HG02938 (cell line): ENCODE data around the gene TMEM236.
"Not testable (repeated sequence)": the region's sequence is repeated elsewhere in the genome, so short reads cannot be mapped to it uniquely, and the experiment has no call there.

ENCODE experiments used
- ATAC-seq: cut with Tn5 transposase; IDR thresholded peaks from one replicate; pipeline ENCODE4 v1.9.1; 2021; ENCODE audit warnings: mild to moderate bottlenecking, moderate library complexity; ENCODE audit not compliant: unreplicated experiment

Gene TMEM236, protein sequence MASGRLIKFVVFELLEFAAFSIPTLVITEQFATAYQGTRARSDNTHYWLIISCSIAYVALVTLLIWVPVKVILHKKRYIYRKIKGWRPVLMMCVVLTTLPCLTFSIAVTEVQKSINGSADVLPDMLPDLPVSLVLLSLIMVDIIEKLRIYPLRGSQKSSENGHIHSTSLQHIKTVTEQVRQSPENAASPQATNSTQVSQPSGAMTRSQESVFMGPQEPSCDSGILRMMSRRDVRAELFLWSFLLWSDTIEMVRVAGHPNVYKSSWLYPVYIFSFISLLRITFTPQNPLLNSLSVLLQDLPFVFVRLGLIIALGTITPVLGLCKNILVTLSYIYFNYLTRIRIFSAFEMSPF

DNA sequence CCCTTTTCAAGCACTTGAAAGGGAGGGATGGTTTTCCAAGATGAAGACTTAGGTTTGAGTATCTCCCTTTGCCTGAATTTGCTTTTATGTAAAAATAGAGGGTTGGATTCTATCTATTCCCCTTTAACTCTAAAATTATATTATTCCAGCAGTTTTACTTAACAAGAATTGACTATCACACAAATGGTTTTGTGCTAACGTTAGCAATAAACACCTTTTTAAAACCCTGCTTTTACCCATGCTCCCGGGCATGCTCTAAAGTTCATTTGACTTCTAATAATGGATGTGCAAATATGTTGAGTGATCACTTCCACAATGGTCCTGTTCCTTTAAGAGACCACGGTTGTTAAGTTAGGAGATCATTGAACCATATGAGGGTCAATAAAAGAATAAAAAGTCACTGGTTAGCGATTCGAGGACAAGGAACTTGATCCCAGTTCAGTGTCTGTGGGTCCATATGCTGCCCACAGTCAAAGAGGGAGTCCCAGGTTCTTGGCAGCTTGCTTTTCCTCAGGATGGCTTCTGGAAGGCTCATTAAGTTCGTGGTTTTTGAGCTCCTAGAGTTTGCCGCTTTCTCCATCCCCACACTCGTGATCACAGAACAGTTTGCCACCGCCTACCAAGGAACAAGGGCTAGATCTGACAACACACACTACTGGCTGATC lies at the start of gene TMEM236:
Gene TMEM236, plus strand, starts transcription at position 421 of the 665 bp plus-strand sequence. Its CDS starts 95 bp downstream, at position 516.
- no peak for ATAC-seq

DNA sequence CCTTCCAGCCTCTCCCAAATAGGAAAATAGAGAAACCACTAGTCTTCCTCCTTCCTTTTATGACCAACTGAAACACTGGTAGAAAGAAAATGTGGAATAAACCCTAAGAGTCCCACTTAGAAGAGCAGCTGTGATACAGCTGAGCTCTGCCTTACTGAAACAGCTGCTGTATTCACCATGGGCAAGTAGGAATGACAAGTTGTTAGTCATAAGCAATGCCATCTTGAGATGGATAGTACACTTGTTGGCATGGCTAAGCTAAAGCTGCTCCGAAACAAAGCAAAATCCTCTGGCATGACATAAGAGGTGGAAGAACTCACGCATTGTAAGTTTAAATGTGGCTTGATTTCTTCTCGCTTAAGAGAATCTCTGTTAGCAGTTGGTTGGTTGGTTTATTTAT lies 48.3 kb upstream of the TMEM236 start:
- ATAC-seq = no peak

DNA sequence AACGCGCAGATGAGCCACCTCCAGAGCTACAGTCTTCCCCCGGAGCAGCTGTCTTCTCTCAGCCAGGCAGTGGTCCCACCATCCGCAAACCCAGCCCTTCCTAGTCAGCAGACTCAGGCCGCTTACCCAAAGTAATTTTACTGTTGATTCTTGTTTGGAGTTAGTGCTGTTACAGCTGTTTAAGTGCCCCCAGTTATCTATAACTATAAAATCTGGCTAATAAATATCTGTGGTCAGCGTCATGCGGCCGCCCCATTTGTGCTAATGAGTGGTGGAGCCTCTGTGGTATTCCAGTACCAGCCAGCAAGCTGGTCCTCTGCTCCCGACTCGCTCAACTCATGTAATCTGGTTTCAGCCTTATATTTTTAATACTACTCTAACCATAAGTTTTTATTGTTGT lies 43.2 kb upstream of the TMEM236 start:
- no peak for ATAC-seq

DNA sequence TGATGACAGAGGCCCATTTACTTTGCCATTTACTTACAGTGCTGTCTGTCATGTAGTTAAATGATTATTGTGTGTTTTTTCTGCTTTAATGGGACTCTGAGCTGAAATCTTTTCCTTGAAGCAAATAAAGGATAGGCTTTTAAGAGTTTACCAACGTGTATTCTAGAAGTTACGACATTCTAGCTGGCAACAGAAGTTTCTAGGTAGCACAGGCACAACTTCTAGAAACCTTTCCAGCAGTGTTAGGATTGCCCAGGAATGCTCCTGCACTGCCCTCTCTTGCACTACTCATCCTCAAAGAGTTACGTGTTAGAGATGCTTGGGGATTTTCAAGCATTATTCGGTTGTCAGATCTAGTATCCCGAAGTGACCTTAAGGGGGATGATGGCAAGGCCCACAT lies 42.5 kb upstream of the TMEM236 start:
- ATAC-seq = no peak

DNA sequence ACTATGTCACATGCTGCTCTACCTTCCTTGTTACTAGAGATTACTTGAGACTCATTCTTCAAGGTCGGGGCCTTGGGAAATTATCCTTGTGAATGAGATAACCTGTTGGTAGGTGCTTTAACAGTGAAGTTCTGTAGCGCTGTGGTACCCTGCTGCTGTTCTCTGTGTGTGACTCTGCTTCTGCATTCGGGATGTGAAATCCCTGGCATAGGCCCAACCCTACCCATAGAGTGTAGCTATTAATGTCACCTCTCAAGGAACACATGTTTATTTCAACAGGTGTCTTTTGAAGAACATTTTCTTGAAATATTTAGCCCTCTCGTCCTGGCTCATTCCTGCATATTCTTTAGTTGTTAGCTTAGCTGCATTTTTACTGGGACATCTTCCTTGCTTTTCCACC lies 41.8 kb upstream of the TMEM236 start:
- no peak for ATAC-seq

DNA sequence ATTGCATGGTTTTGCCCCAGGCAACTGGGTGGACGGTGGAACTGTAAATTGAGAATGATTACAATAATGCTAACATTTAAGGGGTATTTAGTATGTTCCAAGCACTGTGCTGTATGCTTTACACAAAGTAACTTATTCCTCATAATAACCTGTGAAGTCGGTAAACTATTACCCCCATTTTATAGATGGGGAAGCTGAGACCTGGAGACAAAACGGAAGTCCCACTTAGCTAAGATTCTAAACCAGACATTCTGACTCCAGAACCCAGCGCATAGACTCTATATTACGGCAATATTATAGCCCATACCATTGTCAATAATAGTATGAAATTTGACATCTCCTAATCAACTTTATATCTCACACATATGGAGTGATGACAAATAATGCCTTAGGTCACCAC lies 39.9 kb upstream of the TMEM236 start:
- no peak for ATAC-seq

DNA sequence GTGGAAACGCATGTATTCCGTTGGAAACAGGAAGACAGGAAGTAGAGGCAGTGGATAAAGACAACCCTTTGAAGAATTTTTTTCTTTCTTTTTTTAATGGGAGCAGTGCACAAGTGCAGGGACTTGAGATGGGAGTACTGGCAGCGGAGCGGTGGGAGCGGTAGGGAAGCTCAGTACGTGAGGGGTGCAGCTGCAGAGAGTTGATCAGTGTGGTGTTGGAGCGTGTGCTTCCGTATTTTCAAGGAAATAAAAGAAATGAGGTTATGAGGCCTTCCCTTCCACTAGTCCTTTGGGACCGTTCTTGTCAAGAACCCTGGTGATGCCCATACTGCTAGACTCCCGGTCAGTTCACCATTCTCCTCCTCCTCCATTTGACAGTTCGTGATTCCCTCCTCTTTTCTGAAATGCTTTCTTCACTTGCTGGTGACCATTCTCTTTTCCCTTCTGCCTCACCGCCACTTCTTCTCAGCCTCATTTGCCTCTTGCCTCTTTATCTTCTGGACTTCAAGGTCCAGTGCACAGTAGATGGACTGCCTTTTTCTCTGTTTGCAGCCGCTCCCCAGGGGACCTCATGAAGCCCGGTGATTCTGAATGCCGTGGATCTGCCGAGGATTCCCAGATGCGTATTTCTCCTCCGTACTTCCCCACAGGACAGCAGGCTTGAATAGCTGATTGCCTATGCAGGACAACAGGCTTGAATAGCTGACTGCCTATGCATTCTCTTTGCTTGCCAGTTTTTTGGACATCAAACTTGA lies 39.1 kb upstream of the TMEM236 start:
- ATAC-seq = no peak

DNA sequence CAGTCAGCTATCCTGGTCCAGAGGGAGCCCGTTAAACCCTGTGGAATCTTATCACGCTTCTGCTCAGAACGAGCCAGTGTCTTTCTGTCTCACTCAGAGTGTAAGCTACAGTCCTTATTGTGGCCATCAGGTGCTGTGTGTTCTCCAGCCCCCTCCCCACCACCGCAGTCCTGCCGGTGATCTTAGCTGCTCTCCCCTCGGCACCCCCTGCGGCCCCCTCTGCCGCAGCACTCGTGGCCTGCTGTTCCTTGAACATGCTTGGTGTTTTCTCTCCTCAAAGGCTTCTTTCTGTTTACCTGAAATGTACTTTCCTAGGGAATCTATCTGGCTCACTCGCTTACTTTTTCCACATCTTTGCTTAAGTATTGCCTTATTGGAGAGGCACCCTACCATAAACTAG lies 38.2 kb upstream of the TMEM236 start:
- no peak for ATAC-seq

DNA sequence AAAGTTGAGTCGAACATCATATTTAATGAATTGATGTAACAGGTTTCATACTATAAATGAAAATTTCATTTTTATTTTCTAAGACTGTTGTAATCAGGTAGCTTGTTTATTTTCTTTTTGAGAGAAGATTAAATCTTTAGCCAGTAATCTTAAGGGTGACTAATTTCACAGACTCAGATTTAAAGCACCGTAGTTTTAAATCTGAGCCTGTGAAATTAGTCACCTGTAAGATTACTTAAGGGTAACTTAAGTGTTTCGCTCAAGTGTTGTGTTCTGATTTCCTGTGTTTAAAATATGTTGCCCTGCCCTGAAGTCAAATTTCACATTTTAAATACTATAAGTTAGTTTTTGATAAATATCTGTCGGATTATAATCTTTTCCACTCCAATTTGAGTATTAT lies 35.8 kb upstream of the TMEM236 start:
- ATAC-seq = no peak

DNA sequence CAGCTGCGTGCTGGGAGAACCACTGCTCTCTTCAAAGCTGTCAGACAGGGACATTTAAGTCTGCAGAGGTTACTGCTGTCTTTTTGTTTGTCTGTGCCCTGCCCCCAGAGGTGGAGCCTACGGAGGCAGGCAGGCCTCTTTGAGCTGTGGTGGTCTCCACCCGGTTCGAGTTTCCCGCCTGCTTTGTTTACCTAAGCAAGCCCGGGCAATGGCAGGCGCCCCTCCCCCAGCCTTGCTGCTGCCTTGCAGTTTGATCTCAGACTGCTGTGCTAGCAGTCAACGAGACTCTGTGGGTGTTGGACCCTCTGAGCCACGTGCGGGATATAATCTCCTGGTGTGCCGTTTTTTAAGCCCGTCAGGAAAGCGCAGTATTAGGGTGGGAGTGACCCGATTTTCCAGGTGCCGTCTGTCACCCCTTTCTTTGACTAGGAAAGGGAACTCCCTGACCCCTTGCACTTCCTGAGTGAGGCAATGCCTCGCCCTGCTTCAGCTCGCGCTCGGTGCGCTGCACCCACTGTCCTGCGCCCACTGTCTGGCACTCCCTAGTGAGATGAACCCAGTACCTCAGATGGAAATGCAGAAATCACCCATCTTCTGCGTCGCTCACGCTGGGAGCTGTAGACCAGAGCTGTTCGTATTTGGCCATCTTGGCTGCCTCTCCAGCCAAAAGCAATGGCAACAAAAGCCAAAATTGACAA lies 29.5 kb upstream of the TMEM236 start:
- not testable (repeated sequence) for ATAC-seq

DNA sequence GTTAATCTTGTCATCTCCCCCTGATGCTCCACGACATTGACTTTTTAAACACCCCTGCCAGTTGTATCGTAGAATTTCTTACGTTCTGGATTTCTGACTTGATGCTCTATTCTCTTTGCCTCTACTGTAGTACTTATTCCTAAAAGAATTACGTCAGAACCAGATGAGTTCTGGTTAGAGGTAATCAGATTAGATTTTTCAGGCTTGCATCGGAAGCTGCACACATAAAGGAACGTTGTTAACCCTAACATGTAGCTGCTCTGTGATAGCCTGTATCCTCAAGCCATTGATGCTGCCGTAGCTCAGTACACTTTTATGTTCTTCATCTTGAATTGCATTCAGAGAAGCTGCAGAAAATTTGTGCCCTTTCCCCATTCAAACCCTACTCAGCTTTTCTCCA lies 26.3 kb upstream of the TMEM236 start:
- no peak for ATAC-seq

DNA sequence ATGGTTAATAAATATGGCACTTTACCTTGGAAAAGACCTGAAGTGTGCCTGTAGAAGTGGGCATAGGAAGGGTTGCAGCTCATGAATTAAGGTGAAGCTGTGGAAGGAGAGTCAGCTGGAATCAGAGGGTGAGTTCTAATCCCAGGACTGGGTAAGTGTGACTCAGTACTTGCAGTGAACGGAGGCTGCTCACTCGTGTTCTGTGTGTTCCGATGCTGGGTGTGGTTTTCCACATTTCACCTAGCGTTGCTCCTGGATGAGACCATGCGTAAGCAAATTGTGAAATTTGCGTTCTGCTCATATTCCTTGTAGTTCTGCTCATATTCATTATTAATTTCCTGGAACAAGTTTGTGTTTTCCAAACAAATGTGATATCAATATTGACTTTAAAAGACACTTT lies 22.4 kb upstream of the TMEM236 start:
- ATAC-seq = no peak

DNA sequence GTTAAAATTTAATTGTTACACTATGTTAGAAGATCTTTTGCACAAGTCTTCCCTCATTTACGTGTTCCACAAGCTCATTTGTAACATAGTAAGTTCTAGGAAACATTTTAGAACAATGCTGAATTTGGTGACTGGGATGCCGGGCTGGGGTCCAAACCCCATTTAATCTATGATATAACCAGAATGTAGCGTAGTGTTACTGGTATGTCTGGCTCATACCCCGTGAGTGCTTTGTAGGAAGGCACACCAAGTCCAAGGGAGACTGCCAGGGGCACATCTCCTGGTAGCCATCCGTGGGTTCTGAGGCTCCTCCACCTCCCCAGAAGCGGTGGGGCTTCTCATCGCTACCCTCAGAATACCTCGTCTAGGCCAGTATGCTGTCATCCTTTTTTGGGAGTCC lies 21.3 kb upstream of the TMEM236 start:
- ATAC-seq = no peak

DNA sequence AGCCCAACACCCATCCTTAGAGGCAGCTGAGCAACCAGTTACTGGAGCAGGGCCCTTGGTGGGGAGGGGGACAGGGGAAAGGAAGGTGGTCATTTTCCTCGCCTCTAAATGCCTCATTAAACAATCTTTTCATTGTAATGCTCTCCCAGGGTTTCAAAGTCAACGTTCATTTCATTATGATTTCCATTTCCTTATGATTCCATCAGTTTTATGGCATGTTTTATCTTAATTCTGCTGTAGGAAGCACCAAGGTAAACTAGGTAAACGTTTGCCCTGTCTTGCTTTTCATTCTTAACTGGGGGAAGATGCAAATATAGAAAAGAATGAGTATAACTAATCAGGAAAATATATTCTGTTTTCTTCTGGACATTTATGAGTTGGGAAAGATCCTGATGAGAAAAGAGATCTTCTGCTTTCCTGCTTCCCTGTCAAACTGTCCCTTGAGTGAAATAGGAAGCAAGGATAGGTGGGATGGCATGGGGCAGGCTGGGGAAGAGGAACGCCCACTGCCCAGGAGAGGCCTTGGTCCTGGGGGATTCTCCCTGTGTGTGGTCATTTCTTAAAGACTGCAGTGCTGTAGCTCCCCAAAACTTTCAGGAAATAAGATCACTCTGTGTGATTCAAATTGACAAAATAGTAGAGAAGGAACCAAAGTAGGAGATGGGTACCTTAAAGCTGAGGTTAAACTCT lies 20.5 kb upstream of the TMEM236 start:
- no peak for ATAC-seq

DNA sequence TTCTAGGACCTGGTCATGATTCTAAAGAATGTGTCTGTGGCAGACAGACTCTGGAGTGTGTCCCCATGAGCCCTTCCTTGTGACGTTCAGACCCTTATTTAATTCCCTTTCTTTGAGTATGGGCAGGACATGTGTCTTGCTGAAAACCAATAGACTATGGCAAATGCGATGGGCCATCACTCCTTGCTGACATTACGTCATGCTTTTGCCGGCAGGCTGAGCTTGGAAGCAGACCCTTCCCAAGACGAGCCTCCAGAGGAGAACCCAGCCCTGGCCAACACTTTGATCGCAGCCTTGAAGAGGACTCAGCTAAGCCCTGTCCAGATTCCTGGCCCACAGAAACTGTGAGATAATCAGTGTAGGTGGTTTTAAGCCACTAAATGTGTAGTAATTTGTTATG lies 18.4 kb upstream of the TMEM236 start:
- ATAC-seq = no peak

DNA sequence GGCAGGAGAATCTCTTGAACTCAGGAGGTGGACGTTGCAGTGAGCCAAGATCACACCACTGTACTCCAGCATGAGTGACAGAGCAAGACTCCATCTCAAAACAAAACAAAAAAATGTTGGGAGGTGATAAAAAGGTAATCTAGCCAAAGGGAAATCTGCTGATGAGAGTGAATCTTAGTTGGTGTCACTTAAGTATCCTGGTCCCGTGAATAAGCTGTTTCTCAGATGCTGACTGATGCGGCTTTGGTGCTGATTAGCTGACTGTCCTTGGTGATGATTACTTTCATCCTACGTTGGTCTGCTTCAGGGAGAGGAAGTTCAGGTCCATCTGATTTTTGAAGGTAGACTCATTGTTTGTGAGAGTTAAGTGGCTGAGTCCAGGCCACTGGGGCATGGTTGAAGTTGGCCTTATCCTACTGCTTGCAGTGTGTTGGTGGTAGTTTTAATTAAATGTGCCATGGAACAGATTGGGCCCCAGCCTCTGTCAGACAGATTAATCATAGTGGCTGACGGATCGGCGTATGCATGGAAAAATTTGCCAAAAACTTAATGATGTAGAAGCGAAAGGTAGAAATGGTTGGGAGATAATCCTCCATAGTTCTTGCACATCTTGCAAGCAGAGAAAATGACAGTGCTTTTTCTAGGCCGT lies 17.4 kb upstream of the TMEM236 start:
- ATAC-seq = no peak

DNA sequence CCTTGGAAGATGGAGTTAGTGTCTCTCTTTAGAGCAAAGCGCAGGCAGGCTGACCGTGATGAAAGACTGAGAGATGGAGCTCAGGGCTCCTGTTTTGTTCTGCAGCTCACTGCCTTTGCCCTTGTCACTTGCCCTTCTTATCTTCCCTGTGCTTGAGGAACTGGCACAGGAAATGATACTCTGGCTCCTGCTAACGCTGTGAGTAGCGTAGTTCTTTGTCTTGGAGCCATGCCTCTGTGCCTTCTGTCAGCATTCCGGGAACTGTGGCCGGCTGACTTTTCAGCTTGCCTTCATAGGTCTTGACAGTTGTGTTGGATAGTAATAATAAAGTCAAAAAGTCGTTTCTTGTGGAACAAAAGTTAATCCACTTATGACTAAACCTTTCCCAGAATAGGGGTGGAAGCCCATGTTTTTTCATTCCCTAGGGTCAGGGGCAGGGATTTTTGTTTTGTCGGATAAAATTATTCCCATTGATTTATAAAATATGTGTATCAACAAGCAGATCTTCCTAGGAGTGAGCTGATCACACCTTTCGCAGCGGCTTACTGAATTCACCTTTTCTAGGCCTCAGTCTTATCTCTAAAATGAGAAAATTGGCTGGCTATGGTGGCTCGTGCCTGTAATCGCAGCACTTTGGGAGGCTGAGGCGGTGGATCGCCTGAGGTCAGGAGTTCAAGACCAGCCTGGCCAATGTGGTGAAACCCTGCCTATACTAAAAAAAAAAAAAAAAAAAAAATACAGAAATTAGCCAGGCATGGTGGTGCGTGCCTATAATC lies 16.6 kb upstream of the TMEM236 start:
- no peak for ATAC-seq

DNA sequence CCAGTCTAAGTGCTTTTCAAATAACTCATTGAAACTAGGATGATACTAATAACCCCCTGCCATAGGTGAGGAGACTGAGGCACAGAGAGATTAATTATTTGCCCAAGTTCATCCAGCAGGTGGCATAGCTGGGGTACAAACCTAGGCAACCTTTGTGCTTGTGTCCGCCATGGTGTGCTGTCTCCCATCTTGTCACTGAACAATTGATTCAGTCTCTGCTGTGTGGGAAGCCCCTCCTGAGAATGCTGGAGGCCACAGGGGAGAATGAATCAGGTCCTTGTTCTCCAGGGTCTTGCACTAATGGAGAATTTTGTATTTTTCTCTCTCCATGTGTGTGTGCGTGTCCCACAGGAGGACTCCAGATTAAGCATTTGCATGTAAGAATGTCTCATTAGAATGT lies 15.8 kb upstream of the TMEM236 start:
- ATAC-seq = no peak
